Heart left ventricle (tissue), 13 donors: ENCODE measurements around the gene TCEANC.

Source experiments
- CTCF ChIP-seq, 12 donors: fragments of 200-600 bp; sonication (generic) in 4 of 12; IDR thresholded peaks; one replicate each; pipeline versions ENCODE4 v1.5.0 to v1.8.0; 2018 to 2022; ENCODE audit warnings: antibody characterized with exemption in 12 of 12, mild to moderate bottlenecking in 5 of 12
- POLR2A ChIP-seq, 2 donors: fragments of 450-650 bp; IDR thresholded peaks; one replicate each; pipeline ENCODE4 v1.6.1; 2017; ENCODE audit warnings: antibody characterized with exemption in 2 of 2, mild to moderate bottlenecking in 2 of 2, moderate library complexity in 2 of 2
- donor health status: ischemic (EF 13 %, LVEDD 7.1; RV severe dilation, severe dysfunction).
- donor health status: DM: no; HTN: yes; CAD: no.
- donor health status: DM: no; HTN: no; CAD: no.
- donor health status: ischemic (EF 25% LVEDD 6.9; RV normal size, moderate dysfunction).
- donor health status: ischemic (EF 25% LVEDD 5.7; RV mildly dilated, moderate dysfunction).
- donor health status: ischemic (EF 35%, LVEDD 5.7; RV mildly dilated, moderate dysfunction).
- donor health status: nonischemic (EF 11% LVEDD 7.7; RV severe dilation, severe dysfunction).
- donor health status: DM: yes; HTN: yes; CAD: no.
- donor health status: PGD.
- donor health status: ischemic (EF 29% LVEDD 5.4; RV normal size, mild dysfunction).
- donor health status: nonischemic (EF 23%, LVEDD 6.1; RV moderate dilation, normal function).

- TF ChIP-seq CTCF (IDR thresholded peaks at IDR 0.05) = no peak
- no peak for TF ChIP-seq POLR2A (IDR thresholded peaks at IDR 0.05)
Measured at GRCh38 chrX:13684361-13684760, 31.4 kb downstream of the TCEANC start.
